Activated CD4-positive, alpha-beta T cell treated with anti-CD3 and anti-CD28 coated beads, Interleukin-2, amount 50 U/mL, for 48 hours (primary cell): ENCODE measurements around the gene DUOX1.

Source experiments
- DNase-seq, 2 experiments: peaks; one replicate each; pipeline ENCODE4 v3.0.0-alpha.2; 2020

DUOX1 gene

DNA sequence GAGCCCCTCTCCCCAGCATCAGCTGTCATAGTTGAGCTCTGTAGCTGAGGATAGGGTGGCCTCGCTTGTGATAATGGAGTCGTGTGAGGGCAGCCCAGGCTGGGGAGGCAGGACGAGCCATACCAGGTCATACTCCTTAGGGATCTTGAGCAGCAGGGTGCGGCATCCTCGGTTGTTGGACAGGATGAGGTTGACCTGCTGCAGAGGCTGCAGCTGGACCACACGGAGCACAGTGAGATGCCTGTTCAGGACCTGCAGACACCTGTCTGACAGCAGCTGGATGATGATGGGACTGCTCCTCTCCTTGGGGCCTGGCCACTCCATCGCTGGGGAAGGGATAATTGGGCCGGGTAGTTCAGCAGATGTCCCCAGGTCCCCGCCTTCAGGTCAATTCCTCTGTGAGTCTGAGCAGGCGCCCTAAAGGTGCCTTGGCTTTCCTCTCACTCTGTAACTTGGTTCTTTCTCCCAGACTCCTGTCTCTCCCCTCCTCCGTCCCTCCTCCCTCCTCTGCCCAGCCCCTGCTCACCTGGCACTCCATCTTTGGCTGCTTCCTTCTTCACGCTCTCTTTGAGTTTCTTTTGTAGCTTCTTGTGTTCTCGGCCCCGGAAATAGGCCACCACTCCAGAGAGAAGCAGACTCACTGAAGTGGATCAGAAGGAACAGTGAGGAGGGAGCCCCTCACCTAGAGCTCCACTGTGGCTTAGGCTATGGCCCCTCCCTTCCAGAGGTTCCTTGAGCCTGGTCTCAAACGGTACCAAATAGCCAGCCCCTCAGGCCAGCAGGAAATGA lies 23.6 kb upstream of the DUOX1 start:
- DNase-seq: no peak

DNA sequence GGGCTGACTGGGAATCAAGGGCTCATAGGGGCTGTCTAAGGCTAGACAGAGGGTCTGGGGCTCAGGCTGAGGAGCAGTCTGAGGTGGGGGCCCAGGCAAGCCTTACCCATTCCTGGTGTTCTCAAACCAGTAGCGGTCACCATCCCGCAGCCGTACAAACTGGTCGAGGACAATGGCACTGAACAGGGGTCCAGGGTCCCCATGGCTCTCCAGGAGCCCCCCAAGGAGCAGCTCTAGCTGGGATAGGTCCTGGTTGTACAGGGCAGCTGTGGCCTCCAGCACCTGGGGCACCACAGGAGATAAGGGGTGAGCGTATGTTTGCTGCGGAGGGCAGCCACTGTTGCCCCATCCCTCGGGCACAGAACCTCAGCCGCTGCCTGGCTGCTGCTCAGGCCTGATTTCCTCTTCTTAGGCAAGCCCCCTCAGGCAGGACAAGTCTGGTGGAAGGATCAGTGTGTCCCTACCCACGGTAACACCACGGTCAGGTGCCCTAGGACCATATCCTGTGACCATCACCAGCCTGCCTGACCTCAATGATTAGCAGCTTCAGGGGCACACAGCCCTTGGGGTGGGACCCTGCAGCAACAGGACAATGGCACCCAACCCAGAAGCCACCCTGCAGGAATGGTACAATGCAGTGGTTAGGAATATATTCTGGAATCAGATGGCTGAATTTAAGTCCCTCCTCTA lies 21.7 kb upstream of the DUOX1 start:
- no peak for DNase-seq

DNA sequence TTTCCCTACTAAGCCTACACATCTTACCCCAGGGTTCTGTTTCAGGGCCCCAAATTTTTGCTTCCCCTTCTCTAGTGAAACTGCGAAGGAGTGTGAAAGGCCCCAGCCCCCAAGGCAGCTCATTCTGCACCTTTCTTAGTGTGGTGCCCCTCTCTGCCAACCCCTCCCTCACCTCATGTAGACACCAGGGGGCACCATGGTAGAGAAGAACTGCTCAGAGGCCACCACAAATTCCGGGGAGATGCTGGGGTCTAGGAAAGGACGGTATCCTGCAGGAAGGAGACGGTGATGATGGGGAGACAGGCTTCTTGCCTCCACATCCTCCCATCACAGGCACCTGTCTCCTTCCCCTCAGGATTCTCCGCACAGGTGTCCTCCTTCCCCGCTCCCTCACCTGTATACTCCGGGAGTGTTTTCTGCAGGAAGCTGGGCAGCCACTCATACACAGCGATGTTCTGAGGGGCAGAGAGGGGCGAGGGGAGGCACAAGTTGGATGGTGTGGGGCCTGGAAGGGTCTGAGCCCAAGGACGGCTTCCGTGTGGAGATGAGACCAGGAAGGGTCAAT lies 19.5 kb upstream of the DUOX1 start:
- DNase-seq: no peak

DNA sequence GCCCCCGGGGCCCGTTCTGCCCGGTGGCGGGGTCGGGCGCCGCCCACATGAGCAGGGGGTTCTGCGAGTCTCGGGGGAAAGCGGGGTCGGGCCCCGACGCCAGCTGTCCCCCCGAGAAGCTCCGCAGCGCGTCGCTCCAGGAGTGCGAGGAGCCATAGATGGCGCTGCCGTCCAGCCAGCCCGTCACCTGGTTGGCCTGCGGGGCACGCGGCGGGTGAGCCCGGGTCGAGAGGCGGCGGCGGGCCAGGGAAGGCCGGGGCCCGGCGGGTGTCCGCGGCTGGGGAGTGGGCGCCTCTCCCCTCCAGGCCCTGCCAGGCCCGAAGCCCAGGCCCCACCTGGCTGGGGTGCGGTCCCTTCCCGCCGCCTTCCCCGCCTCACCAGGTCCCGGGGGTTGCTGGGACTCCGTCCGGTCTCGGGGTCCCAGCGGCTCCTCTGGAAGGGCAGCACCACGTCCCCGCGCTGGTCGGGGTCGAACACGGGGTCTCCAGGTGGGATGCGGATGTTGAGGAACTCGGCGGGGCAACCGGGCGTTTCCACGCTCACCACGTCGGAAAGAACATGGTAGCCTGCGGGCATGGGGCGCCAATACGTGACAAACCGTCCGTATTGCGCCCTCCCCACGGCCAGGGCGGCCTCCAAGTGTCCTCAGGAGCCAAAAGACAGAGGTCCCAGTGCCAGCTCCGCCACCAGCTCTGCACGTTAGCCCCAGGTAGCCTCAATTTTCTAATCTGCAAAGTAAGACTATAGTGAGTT lies 18.2 kb upstream of the DUOX1 start:
- no peak for DNase-seq

DNA sequence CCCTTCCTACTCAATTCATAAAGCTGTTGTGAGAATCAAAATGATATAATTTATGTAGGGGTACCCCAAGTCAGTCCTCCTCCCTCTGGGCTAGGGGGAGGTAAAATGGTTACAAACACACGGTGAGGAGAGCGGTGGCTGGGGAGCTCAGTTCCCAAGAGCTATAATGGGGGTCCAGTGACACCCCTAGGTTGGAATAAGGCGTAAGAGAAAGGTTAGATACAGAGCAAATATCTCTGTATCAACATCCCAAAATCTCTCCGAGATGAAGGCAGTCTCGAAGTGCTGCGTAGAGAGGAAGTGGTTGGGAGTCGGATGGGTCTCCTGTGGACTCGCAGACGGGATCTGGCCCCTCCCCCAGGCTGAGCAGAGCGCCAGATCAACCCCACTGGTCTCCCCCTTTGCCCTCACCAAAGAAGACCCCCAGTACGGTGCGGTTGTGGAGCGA lies 17.6 kb upstream of the DUOX1 start:
- DNase-seq: peak in 1 of 2 experiments; percentile 13

DNA sequence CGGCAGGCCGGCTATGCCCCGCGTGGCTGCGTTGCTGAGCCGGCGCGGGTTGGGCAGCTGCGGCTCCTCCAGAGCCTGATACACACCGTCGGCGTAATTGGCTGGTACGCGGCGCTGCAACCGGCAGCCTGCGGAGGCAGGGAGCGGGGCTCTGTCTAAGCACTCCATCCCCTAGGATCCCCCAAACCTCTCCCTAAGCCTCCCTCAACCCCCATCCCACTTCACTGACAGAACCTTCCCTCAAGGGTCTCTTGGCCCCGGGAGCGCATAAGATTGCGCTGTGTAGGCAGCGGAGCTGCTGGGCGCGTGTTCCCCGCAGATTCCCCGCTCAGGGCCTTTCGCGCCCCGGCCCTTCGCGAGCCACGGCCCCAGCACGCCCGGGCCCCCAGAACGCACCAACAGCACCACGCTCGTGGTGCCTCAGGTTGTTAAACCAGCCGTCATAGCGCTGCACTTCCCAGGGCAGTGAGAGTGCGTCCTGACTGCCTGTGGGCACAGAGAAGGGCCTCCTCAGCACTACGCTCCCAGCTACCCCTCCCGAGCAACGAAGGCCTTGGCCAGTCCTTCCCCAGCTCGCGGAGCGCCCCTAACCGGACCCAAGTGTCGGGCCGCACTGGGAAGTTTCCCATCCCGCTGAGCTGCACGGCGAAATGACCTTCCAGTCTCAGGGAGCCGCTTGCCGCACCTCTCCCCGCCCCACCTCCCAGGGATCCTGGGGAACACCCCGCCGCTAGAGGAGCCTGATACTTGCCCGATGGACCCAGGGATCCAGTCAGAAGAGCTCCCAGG lies 17.0 kb upstream of the DUOX1 start:
- no peak for DNase-seq

DNA sequence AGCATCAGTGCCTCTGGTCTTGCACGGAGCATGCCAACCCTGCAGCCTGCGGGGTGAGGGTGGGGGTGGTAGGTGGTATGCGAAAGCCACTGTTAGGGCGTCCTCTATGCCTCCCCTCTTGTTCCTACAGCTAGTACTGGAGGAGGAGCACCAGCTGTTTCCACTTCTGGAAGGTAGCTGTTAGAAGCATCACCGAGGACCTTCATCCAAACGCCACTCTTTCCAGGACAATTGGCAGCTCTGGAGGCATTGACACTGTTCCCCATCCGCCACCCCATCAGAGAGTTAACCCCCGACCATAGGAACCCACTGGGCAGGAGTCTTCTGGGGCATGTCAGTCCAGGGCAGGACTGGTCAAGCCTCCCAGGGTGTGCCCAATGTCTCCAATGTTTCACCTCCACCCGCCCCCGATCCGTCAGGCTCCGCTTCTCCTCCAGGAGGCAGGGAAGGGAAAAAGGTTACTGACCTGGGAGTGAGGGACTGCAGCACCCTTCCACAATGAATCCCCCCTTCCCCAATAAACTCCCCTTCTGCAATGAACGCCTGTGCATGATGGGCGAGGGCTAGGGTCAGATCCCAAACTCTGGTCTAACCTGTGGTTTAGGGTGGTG lies 16.3 kb upstream of the DUOX1 start:
- no peak for DNase-seq

DNA sequence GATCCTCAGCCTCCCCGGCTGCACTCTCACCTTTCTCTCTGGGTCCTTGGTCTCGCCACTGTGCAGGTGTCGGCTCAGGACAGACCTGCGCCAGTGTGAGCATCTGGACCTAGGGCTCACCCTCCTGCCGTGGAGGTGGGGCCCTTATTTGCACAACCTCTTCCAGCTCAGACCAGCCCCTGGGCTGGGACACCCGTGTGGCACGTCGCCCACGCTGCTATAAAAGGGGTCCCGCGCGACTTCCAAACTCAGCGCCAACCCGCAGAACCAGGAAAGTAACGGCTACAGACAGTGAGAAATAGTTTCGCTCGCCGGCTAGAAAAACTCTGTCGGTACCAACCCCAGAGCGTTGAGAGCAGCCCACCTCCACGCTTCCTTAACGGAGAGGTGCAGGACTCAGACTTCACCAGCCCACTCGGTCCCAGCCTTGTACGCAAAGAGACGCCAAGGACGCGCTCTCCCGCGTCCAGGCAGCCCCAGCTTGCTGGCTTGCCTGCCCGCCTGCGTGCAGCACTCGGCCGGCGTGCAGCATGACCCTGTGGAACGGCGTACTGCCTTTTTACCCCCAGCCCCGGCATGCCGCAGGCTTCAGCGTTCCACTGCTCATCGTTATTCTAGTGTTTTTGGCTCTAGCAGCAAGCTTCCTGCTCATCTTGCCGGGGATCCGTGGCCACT lies 15.6 kb upstream of the DUOX1 start, which contains the start of the genes DUOX2 and DUOXA2:
DUOX2 (minus strand) TSS at position 97 of the 675 bp plus-strand sequence. CDS start 761 bp downstream, outside the sequence.
DUOXA2 (plus strand) TSS at position 251 of the 675 bp plus-strand sequence; CDS start at position 531, 280 bp downstream.
- DNase-seq: no peak

DNA sequence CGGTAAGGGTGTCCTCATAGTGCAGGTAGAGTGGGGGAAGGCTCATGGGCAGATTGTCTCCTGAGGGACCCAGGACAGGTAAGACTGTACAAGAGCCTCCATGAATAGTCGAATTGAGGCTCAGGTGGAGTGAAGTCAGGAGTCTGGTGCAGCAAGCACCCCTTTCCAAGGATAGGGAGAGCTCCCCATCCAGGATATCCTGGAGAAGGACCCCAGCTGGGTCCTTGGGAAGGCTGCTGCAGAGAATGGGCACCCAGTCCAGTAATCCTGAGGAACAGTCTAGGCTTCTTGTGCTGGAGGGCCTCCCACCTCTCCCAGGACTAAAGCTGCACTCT lies 15.1 kb upstream of the DUOX1 start:
- no peak for DNase-seq

DNA sequence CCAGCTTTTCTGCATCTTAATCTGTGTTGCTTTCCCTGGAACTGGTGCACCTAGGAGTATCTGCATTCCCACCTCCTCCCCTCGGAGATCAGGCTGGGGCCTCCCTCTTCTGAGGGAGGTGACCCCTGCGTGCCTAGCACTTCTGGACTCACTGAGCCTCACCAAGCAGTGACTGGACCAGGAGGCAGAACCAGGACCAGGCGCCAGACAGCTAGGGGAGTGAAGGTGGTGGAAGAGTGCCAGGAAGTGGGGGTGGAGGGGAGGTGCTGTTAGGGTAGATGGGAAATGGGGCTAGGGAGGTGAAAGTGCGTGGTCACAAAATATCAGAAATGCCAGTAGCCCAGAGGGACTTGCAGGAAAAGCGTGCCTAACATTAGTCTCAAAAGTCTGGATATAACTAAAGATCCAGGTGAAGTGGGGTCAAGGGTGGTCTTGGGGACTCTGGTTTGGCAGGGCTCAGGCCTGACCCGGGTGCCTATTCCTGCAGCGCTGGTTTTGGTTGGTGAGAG lies 14.4 kb upstream of the DUOX1 start:
- no peak for DNase-seq

DNA sequence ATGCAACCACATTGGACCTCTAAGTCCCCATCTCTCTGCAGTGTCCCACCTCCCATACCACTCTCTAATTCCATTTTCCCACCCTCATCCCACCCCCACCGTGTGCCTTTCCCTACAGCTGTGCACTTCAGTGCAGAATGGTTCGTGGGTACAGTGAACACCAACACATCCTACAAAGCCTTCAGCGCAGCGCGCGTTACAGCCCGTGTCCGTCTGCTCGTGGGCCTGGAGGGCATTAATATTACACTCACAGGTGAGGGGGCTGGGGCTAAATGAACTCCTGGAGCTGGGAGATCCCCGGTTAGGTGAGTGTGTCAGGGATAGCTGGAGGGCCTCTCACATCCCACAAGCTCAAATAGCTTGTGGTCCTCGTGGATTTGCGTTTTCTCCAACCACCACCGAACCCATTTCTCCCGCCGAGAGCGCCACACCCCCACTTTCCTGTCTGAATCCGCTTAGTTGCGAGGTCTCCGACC lies 13.8 kb upstream of the DUOX1 start:
- DNase-seq: no peak

DNA sequence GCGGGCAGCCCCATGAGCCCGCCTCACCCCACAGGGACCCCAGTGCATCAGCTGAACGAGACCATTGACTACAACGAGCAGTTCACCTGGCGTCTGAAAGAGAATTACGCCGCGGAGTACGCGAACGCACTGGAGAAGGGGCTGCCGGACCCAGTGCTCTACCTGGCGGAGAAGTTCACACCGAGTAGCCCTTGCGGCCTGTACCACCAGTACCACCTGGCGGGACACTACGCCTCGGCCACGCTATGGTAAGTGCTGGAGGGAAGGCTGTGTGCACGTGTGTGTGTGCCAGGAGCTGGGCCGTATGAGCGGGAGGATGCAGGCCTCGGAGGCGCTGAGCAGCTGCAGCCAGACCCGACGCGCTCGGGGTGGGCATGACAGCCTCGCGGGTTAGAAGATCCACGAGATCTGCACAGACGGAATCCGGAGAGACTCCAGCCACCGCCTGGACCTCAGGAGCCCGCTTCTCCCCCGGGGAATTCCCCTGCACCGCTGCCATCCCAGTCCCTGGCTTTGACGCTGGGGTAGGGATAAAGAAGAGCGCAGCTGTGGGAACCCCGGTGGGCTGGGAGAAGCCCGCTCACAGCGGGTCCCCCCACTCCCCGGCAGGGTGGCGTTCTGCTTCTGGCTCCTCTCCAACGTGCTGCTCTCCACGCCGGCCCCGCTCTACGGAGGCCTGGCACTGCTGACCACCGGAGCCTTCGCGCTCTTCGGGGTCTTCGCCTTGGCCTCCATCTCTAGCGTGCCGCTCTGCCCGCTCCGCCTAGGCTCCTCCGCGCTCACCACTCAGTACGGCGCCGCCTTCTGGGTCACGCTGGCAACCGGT lies 13.1 kb upstream of the DUOX1 start:
- DNase-seq: no peak

DNA sequence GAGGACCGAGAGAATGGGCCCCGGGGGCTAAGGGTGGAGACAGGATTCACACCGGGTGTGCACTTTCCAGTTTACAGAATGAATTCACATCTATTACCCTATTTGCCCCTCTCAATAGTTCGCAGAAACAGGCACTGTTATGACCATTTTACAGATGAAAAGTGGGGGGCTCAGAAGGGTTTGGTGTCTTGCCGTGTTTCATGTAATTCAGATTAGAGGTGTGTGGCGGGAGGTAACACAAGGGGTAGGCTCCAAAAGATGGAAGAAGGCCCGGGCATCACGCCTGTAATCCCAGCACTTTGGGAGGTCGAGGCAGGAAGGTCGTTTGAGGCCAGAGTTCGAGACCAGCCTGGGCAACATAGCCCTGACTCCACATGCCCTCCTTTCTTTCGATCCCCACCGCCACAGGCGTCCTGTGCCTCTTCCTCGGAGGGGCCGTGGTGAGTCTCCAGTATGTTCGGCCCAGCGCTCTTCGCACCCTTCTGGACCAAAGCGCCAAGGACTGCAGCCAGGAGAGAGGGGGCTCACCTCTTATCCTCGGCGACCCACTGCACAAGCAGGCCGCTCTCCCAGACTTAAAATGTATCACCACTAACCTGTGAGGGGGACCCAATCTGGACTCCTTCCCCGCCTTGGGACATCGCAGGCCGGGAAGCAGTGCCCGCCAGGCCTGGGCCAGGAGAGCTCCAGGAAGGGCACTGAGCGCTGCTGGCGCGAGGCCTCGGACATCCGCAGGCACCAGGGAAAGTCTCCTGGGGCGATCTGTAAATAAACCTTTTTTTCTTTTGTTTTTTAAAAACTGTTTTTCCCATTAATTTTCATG lies 12.3 kb upstream of the DUOX1 start:
- no peak for DNase-seq

DNA sequence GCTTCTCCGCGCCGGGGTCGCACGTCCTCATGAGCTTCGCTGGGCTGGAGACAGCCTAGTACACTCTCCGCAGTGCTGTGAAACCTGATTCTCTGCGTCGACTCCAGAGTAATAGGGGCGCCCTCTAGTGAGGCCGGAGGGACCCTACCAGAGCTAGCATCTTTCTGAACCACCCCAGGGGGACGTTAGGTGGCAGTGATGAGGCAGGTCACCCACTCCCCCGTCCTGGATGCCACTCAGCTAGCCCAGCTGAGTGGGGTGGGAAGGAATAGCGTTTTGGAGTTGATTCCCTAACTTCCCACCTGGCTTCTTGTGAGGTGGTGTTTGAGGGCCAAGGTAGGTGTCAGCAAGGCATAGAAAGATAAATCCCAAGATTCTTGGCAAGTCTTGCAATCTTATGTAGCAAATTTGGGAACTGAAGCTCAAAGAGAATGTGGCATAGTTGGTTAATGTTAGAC lies 11.6 kb upstream of the DUOX1 start:
- peak; percentile 85 to 90 for DNase-seq

DNA sequence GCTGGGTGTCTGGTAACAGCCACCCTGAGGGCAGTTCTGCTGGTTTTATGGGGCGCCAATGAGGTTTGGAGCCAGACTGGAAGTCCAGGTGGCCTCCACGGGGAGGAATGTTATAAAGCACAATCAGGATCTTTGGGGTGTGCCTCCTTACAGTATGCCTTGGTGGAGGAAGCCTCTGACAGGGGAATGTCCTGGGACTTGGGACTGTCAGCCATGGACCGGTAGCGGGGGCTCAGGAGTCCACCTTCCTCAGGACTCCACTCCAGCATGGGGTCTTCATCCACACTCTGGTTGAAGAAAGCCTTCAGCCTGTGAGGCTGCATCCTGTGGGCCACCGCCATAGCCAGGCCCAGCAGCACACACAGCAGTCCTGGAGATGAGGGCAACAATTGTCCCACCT lies 10.8 kb upstream of the DUOX1 start:
- no peak for DNase-seq

DNA sequence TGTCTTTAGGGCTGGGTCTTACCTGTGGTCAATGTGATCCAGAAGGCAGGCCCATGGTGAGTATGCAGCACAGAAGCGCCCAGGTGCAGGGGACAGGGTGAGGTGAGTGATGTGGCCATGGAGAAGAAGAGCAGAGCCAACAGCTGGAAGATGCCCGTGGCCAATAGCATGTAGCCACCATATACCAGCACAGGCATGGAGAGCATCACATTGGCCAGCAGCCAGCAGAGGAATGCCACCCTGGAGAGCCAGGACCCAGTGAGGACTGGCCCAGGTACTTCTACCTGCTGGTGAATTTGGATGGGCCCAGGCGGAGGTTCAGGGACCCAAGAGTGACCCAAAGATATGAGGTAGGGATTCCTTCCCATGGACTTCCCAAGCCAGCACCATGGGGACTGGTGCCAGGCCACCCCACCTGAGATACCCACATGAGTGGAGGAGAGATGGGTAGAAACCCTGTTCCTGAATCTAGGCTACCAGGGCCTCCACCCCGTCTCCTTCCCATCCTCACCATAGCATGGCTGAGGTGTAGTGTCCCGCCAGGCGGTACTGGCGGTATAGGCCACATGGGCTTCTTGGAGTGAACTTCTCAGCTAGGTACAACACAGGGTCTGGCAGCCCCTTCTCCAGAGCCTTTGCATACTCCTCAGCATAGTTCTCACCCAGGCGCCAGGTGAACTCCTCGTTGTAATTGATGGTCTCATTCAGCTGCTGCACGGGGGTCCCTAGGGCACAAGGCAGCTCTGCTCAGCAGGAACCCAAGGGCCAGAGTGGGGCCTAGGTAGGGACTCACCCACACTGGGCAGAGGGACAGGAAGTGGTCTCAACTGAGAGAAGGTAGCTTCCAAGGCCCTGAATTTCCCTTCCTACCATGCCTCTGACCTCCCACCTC lies 9.5 kb upstream of the DUOX1 start:
- DNase-seq: no peak

DNA sequence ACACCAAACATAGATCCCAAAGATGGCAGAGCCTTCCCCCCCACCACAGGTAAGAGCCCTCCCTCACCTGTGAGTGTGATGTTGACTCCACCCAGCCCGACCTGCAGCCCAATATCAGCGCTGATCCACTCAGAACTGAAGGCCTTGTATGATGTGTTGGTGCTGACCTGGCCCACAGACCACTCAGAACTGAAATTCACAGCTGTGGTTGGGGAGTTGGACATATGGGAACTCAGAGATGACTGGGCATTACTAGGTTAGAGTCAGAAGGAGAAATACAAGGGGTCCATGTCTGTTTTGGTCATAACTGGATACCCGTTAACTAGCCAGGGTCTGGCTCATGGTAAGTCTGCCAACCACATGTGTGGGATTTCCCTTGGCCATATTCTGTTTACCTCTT lies 8.8 kb upstream of the DUOX1 start:
- DNase-seq: no peak
